HG03439 (cell line): ENCODE data around the gene SH3BGRL2.
"Not testable (repeated sequence)": the region's sequence is repeated elsewhere in the genome, so short reads cannot be mapped to it uniquely, and the experiment has no call there.

Experiments used
- ATAC-seq: cut with Tn5 transposase; IDR thresholded peaks from one replicate; pipeline ENCODE4 v1.9.1; 2021; ENCODE audit warnings: mild to moderate bottlenecking, moderate library complexity; ENCODE audit not compliant: unreplicated experiment

The SH3BGRL2 gene

GRCh38 chr6:79734374-79734773 is 103.2 kb downstream of the SH3BGRL2 start:
- no peak for ATAC-seq

GRCh38 chr6:79735183-79735582 is 104.1 kb downstream of the SH3BGRL2 start:
- no peak for ATAC-seq

- ATAC-seq = no peak
Measured at GRCh38 chr6:79737172-79737571, 106.0 kb downstream of the SH3BGRL2 start.

GRCh38 chr6:79742030-79742429 is 110.9 kb downstream of the SH3BGRL2 start:
- ATAC-seq = no peak

- ATAC-seq = not testable (repeated sequence)
Measured at GRCh38 chr6:79745282-79745681, 114.2 kb downstream of the SH3BGRL2 start.

GRCh38 chr6:79746325-79746724 is 115.2 kb downstream of the SH3BGRL2 start:
- not testable (repeated sequence) for ATAC-seq

GRCh38 chr6:79750806-79751205 is 119.7 kb downstream of the SH3BGRL2 start:
- no peak for ATAC-seq
